HCT116 (cell line): ENCODE measurements around the gene KMT2C. TPM values are rescaled to one million over a fixed set of nuclear protein-coding genes. Genes with fewer than 3 reads are reported as not detected.

Source experiments
- ATAC-seq: fragments of 200-7000 bp; cut with Tn5 transposase; 2 replicates; pipeline ENCODE4 v1.9.1; 2020; ENCODE audit warnings: mild to moderate bottlenecking, moderate library complexity
- BruUV-seq: library from RNA; stranded (reverse); fragments of 400-500 nt; replicated peaks from 2 replicates; lab custom pipeline; 2021; lab: Mats Ljungman, UMichigan
- CTCF ChIA-PET: fragments of 300-600 bp; sonication (Branson Sonifier 250); formaldehyde crosslinking; loops from one replicate; lab custom pipeline; 2021; ENCODE audit warnings: antibody characterized with exemption; lab: Charles Lee
- POLR2A ChIA-PET: fragments of 300-600, 350-600 bp; sonication (Branson Sonifier 250); formaldehyde crosslinking; loops from one replicate; lab custom pipeline; 2021; ENCODE audit warnings: antibody characterized with exemption; lab: Charles Lee
- RAD21 ChIA-PET, 2 experiments: fragments of 300-600 bp; sonication (Branson Sonifier 250); formaldehyde crosslinking; loops; one replicate each; lab custom pipeline; 2023; ENCODE audit warnings: low total read pairs in 2 of 2; ENCODE audit not compliant: uncharacterized antibody in 2 of 2, unreplicated experiment in 2 of 2, low non-redundant PET in 1 of 2; lab: Charles Lee
- DNase-seq: peaks from one replicate; pipeline ENCODE4 v3.0.0-alpha.2; 2010; ENCODE audit warnings: low read depth, low spot score
- H2AFZ ChIP-seq: fragments of 200-600 bp; shearing (Covaris generic), sonication (generic); 2 replicates; pipeline ENCODE4 v1.6.1; 2017; ENCODE audit warnings: low read depth, mixed run types, mixed read lengths, antibody characterized with exemption, low read length; ENCODE audit not compliant: poor library complexity, severe bottlenecking
- H3K27ac ChIP-seq: 2 replicates; pipeline ENCODE4 v1.5.1; 2012; ENCODE audit warnings: low read depth, low read length
- H3K27me3 ChIP-seq: fragments of 200-600 bp; sonication (generic); 2 replicates; pipeline ENCODE4 v1.6.1; 2016; ENCODE audit warnings: mixed run types, low read length, mixed read lengths; ENCODE audit not compliant: insufficient read depth
- H3K36me3 ChIP-seq, 2 experiments: fragments of 200-500 bp in 1 of 2; fragments of 200-600 bp in 1 of 2; sonication (Bioruptor generic) in 1 of 2; sonication (generic) in 1 of 2; 2 replicates each; pipeline versions ENCODE4 v1.5.1 to v1.6.1; 2014 to 2016; ENCODE audit warnings: low read length in 2 of 2, inconsistent platforms in 1 of 2, mixed read lengths in 1 of 2, mixed run types in 1 of 2; ENCODE audit not compliant: insufficient read depth in 2 of 2, control insufficient read depth in 1 of 2
- H3K4me1 ChIP-seq, 2 experiments: fragments of 200-600 bp in 1 of 2; sonication (generic) in 1 of 2; 2 replicates each; pipeline versions ENCODE4 v1.5.1 to v1.6.1; 2012 to 2017; ENCODE audit warnings: low read length in 2 of 2, inconsistent platforms in 1 of 2, mild to moderate bottlenecking in 1 of 2, mixed read lengths in 1 of 2, mixed run types in 1 of 2, moderate library complexity in 1 of 2; ENCODE audit not compliant: insufficient read depth in 2 of 2, control insufficient read depth in 1 of 2
- H3K4me2 ChIP-seq: fragments of 200-600 bp; sonication (generic); 2 replicates; pipeline ENCODE4 v1.6.1; 2017; ENCODE audit warnings: mixed run types, low read length, mixed read lengths
- H3K4me3 ChIP-seq, 2 experiments: fragments of 200-600 bp in 1 of 2; sonication (generic) in 1 of 2; replicated peaks in 1 of 2; 2 replicates each; pipeline ENCODE4 v1.5.1; 2011 to 2016; ENCODE audit warnings: low read length in 2 of 2, control low read depth in 1 of 2, low read depth in 1 of 2, mild to moderate bottlenecking in 1 of 2, mixed read lengths in 1 of 2, mixed run types in 1 of 2
- H3K79me2 ChIP-seq: fragments of 200-600 bp; sonication (generic); 2 replicates; pipeline ENCODE4 v1.6.1; 2017; ENCODE audit warnings: mild to moderate bottlenecking, mixed run types, low read length, moderate library complexity, mixed read lengths; ENCODE audit not compliant: insufficient read depth
- H3K9ac ChIP-seq: fragments of 200-600 bp; sonication (generic); 2 replicates; pipeline ENCODE4 v1.6.1; 2016; ENCODE audit warnings: low read length, mixed read lengths
- H3K9me2 ChIP-seq: fragments of 200-600 bp; sonication (generic), shearing (Covaris generic); 2 replicates; pipeline ENCODE4 v1.6.1; 2017; ENCODE audit warnings: mixed run types, mild to moderate bottlenecking, moderate library complexity; ENCODE audit not compliant: insufficient read depth
- H3K9me3 ChIP-seq, 2 experiments: fragments of 200-500 bp in 1 of 2; fragments of 200-600 bp in 1 of 2; sonication (Bioruptor generic) in 1 of 2; sonication (generic) in 1 of 2; 2 replicates each; pipeline ENCODE4 v1.6.1; 2014 to 2017; ENCODE audit warnings: low read length in 2 of 2, mixed read lengths in 2 of 2, inconsistent platforms in 1 of 2, low read depth in 1 of 2, mild to moderate bottlenecking in 1 of 2, mixed run types in 1 of 2, moderate library complexity in 1 of 2; ENCODE audit not compliant: control insufficient read depth in 1 of 2, insufficient read depth in 1 of 2
- H4K20me1 ChIP-seq: fragments of 200-600 bp; sonication (generic), shearing (Covaris generic); 2 replicates; pipeline ENCODE4 v1.6.1; 2017; ENCODE audit warnings: mixed run types, mild to moderate bottlenecking, moderate library complexity; ENCODE audit not compliant: insufficient read depth
- ATF3 ChIP-seq: IDR thresholded peaks from 2 replicates; pipeline ENCODE4 v1.6.1; 2012
- FOSL1 ChIP-seq: IDR thresholded peaks from 2 replicates; pipeline ENCODE4 v1.6.1; 2012; ENCODE audit warnings: low read depth
- JUND ChIP-seq: IDR thresholded peaks from 2 replicates; pipeline ENCODE4 v1.6.1; 2012
- MAX ChIP-seq: IDR thresholded peaks from 2 replicates; pipeline ENCODE4 v1.6.1; 2012
- POLR2A ChIP-seq: IDR thresholded peaks from 2 replicates; pipeline ENCODE4 v1.7.0; 2011; ENCODE audit warnings: borderline replicate concordance; ENCODE audit not compliant: insufficient read depth, insufficient read length; ENCODE audit errors: extremely low read depth
- POLR2AphosphoS5 ChIP-seq: IDR thresholded peaks from 2 replicates; pipeline ENCODE4 v1.6.1; 2011; ENCODE audit warnings: mild to moderate bottlenecking, low read depth, low read length, moderate library complexity
- REST ChIP-seq: IDR thresholded peaks from 2 replicates; pipeline ENCODE4 v1.6.1; 2012; ENCODE audit warnings: low read depth
- ZNF274 ChIP-seq: fragments of 200-500 bp; sonication (Bioruptor generic); IDR thresholded peaks from 2 replicates; pipeline ENCODE4 v1.6.1; 2014; ENCODE audit warnings: mild to moderate bottlenecking, low read depth, low read length, inconsistent platforms
- intact Hi-C: fragments of 100-400 bp; cut with micrococcal nuclease; formaldehyde crosslinking; loops from 2 replicates; pipeline ENCODE4 v1.10.0; 2022
- total RNA-seq: library from RNA; stranded (reverse); gene quantifications from one replicate; pipeline ENCODE4 v1.2.1, GENCODE V29; 2021; ENCODE audit not compliant: unreplicated experiment

KMT2C gene
- total RNA-seq, 1 experiment from 2014 or later: 22.9 TPM

DNA sequence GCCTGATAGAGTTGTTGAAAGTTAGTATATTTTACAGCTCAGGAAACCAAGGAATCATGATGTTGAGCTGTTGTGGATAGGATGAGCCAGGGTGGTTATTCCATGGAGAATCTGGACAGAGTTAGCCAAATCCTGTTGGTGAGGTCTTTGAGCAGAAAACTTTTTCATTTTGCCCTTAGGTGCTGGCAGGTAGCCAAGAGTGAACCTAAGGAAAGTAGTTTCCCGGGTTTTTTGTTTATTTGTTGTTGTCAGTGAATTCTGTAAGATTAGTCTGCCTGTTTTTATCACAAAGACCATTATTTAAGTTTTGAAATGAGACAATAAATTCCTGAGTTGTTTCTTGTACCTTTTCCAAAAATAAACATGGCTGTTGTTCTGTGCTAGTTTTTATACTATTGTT, 349.3 kb downstream of the KMT2C start:
- ChIA-PET POLR2A (interaction anchor here (1.2 kb wide), 1 partner anchor 10 kb away, joined by 3 read pairs; no protein-coding TSS in a partner anchor), RAD21 (no interaction called here), CTCF (no interaction called here)
- Histone ChIP-seq H3K4me2 (no peak overlapping the region), H3K9me2 (no peaks in the 10 kb centered on the region), H3K27ac (no peak overlapping the region), H2AFZ (no peak overlapping the region), H4K20me1 (no peaks in the 10 kb centered on the region), H3K36me3 (no peaks in the 10 kb centered on the region), H3K27me3 (no peaks in the 10 kb centered on the region), H3K9ac (no peak overlapping the region), H3K79me2 (peaks cover 12% of the 10 kb centered on the region; the same call in 1 of the 2 replicates), H3K9me3 (peaks cover 0 to 14% of the 10 kb centered on the region in 2 experiments; a peak in 1 of 4 replicates), H3K4me3 (no peak overlapping the region), H3K4me1 (no peaks in the 10 kb centered on the region)
- intact Hi-C loops: no loop called here
- BruUV-seq: no TSS peak
- DNase-seq (no peak), ATAC-seq (no peak)
- TF ChIP-seq MAX: no peak
- TF ChIP-seq REST: no peak
- no peak for TF ChIP-seq FOSL1
- TF ChIP-seq ZNF274: no peak
- TF ChIP-seq POLR2AphosphoS5: no peak
- TF ChIP-seq JUND: no peak
- no peak for TF ChIP-seq ATF3
- no peak for TF ChIP-seq POLR2A
